Endodermal cell (in vitro differentiated cells): ENCODE data around the gene ARMH3. TPM values are rescaled to one million over a fixed set of nuclear protein-coding genes. Genes with fewer than 3 reads are reported as not detected.

Experiments used
- DNase-seq: peaks from one replicate; pipeline ENCODE4 v3.0.0-alpha.2; 2017
- H3K27ac ChIP-seq: 2 replicates; pipeline ENCODE4 v1.5.1; 2013; ENCODE audit warnings: mild to moderate bottlenecking, low read depth, low read length, moderate library complexity
- H3K27me3 ChIP-seq: 2 replicates; pipeline ENCODE4 v1.6.1; 2013; ENCODE audit warnings: mild to moderate bottlenecking, low read length, moderate library complexity; ENCODE audit not compliant: insufficient read depth, control insufficient read depth, poor library complexity, severe bottlenecking
- H3K36me3 ChIP-seq: 2 replicates; pipeline ENCODE4 v1.7.0; 2013; ENCODE audit warnings: mild to moderate bottlenecking, low read length, moderate library complexity; ENCODE audit not compliant: control insufficient read depth, insufficient read depth
- H3K4me1 ChIP-seq: one replicate; pipeline ENCODE4 v1.7.0; 2013; ENCODE audit warnings: low read length; ENCODE audit not compliant: control insufficient read depth, insufficient read depth
- H3K4me3 ChIP-seq: 2 replicates; pipeline ENCODE4 v1.5.1; 2013; ENCODE audit warnings: mild to moderate bottlenecking, low read length, moderate library complexity
- H3K9ac ChIP-seq: 2 replicates; pipeline ENCODE4 v1.6.1; 2013; ENCODE audit warnings: mild to moderate bottlenecking, low read length, moderate library complexity; ENCODE audit not compliant: poor library complexity, severe bottlenecking; ENCODE audit errors: extremely low read depth
- H3K9me3 ChIP-seq: 2 replicates; pipeline ENCODE4 v1.6.1; 2013; ENCODE audit warnings: mild to moderate bottlenecking, low read length, moderate library complexity; ENCODE audit not compliant: control insufficient read depth
- H3K27ac Mint-ChIP-seq: 2 replicates; pipeline ENCODE4 v1.8.0; 2020; ENCODE audit warnings: mixed read lengths
- H3K27me3 Mint-ChIP-seq: 2 replicates; pipeline ENCODE4 v1.8.0; 2021; ENCODE audit warnings: mild to moderate bottlenecking, mixed read lengths; ENCODE audit not compliant: insufficient read depth
- H3K36me3 Mint-ChIP-seq: 2 replicates; pipeline ENCODE4 v1.8.0; 2020; ENCODE audit warnings: low read depth, mixed read lengths
- H3K4me1 Mint-ChIP-seq: 2 replicates; pipeline ENCODE4 v1.8.0; 2020; ENCODE audit warnings: mixed read lengths
- H3K4me3 Mint-ChIP-seq: 2 replicates; pipeline ENCODE4 v1.8.0; 2020; ENCODE audit warnings: mild to moderate bottlenecking, moderate library complexity, mixed read lengths
- H3K9me3 Mint-ChIP-seq: 2 replicates; pipeline ENCODE4 v1.8.0; 2020; ENCODE audit warnings: mild to moderate bottlenecking, mixed read lengths
- CTCF ChIP-seq: fragments of 200-600 bp; sonication (generic); conservative IDR thresholded peaks from 2 replicates; pipeline ENCODE4 v1.5.0; 2021; ENCODE audit warnings: antibody characterized with exemption, mild to moderate bottlenecking
- WGBS, 2 experiments: methylation state at CpG; one replicate each; pipeline versions ENCODE4 v1.1.5 to v1.1.7; 2013; ENCODE audit warnings: missing lambda C conversion rate in 2 of 2, mixed read lengths in 1 of 2; ENCODE audit not compliant: insufficient coverage in 1 of 2, insufficient read length in 1 of 2; 5-methylcytosine and 5-hydroxymethylcytosine counted together
- total RNA-seq, 2 donors: library from RNA; stranded (reverse); fragmentation: NEBNext Ultra II Directional in 1 of 2; extraction: Animal tissue kit (Norgen Biotek cat#: 25700) in 1 of 2; gene quantifications; 2 replicates in 1 of 2; 3 replicates in 1 of 2; pipeline ENCODE4 v1.2.1, GENCODE V29; 2021

Gene ARMH3
- total RNA-seq, 2 donors from 2014 or later, result 18.0 to 19.7 TPM

GRCh38 chr10:101956898-101957297 lies 99.1 kb downstream of the ARMH3 start:
- H3K9ac ChIP-seq, result no peak overlapping the region
- no peaks in the 10 kb centered on the region for H3K9me3 Mint-ChIP-seq
- DNase-seq, result no peak
- H3K4me3 ChIP-seq, result no peak overlapping the region
- H3K36me3 ChIP-seq, result peaks cover 17% of the 10 kb centered on the region
- H3K27ac Mint-ChIP-seq, result no peak overlapping the region
- H3K4me1 ChIP-seq, result peaks cover 10% of the 10 kb centered on the region
- no peaks in the 10 kb centered on the region for H3K9me3 ChIP-seq
- H3K27me3 ChIP-seq, result no peaks in the 10 kb centered on the region
- H3K27me3 Mint-ChIP-seq, result no peaks in the 10 kb centered on the region
- WGBS, 2 experiments, result 100% methylated on average over 1 of the region's 1 CpG; no CpG with 5 or more reads in 1 of the 2 experiments
- no peak for TF ChIP-seq CTCF
- H3K27ac ChIP-seq, result no peak overlapping the region
- H3K4me1 Mint-ChIP-seq, result peaks cover 37% of the 10 kb centered on the region
- H3K4me3 Mint-ChIP-seq, result no peak overlapping the region
- H3K36me3 Mint-ChIP-seq, result peaks cover 32% of the 10 kb centered on the region

GRCh38 chr10:101956117-101956516 lies 99.9 kb downstream of the ARMH3 start:
- no peak for DNase-seq
- Mint-ChIP-seq H3K27ac (no peak overlapping the region), H3K9me3 (no peaks in the 10 kb centered on the region), H3K4me3 (no peak overlapping the region), H3K27me3 (no peaks in the 10 kb centered on the region), H3K4me1 (peaks cover 32% of the 10 kb centered on the region), H3K36me3 (peaks cover 33% of the 10 kb centered on the region)
- peaks cover 17% of the 10 kb centered on the region for H3K36me3 ChIP-seq
- peaks cover 4% of the 10 kb centered on the region for H3K4me1 ChIP-seq
- no peak overlapping the region for H3K27ac ChIP-seq
- no peak overlapping the region for H3K4me3 ChIP-seq
- 58 to 88% methylated on average over 1 of the region's 1 CpG for WGBS, 2 experiments
- no peak for TF ChIP-seq CTCF
- no peak overlapping the region for H3K9ac ChIP-seq
- H3K27me3 ChIP-seq, result no peaks in the 10 kb centered on the region
- H3K9me3 ChIP-seq, result no peaks in the 10 kb centered on the region

- H3K4me3 ChIP-seq, result no peak overlapping the region
- peaks cover 55% of the 10 kb centered on the region for H3K36me3 Mint-ChIP-seq
- 100% methylated on average over 1 of the region's 2 CpGs for WGBS, 2 experiments
These were observed 103.8 kb downstream of the ARMH3 start for GRCh38 chr10:101952191-101952590.

More at GRCh38 chr10:101952191-101952590, 103.8 kb downstream of the ARMH3 start:
- no peaks in the 10 kb centered on the region for H3K4me1 ChIP-seq
- H3K27me3 ChIP-seq, result no peaks in the 10 kb centered on the region
- H3K9ac ChIP-seq, result no peak overlapping the region
- H3K27me3 Mint-ChIP-seq, result no peaks in the 10 kb centered on the region
- peaks cover 15% of the 10 kb centered on the region for H3K9me3 ChIP-seq
- H3K4me3 Mint-ChIP-seq, result no peak overlapping the region
- peaks cover 10% of the 10 kb centered on the region for H3K4me1 Mint-ChIP-seq
- H3K9me3 Mint-ChIP-seq, result peaks cover 9% of the 10 kb centered on the region
- H3K36me3 ChIP-seq, result peaks cover 28% of the 10 kb centered on the region
- H3K27ac ChIP-seq, result no peak overlapping the region
- no peak overlapping the region for H3K27ac Mint-ChIP-seq
- no peak for DNase-seq
- no peak for TF ChIP-seq CTCF
